ENCODE results near the gene SLX4IP. TPM values are rescaled to one million over a fixed set of nuclear protein-coding genes. Genes with fewer than 3 reads are reported as not detected.

The SLX4IP gene
- total RNA-seq, 2 experiments from 2014 or later: 7.6 to 8.5 TPM

DNA sequence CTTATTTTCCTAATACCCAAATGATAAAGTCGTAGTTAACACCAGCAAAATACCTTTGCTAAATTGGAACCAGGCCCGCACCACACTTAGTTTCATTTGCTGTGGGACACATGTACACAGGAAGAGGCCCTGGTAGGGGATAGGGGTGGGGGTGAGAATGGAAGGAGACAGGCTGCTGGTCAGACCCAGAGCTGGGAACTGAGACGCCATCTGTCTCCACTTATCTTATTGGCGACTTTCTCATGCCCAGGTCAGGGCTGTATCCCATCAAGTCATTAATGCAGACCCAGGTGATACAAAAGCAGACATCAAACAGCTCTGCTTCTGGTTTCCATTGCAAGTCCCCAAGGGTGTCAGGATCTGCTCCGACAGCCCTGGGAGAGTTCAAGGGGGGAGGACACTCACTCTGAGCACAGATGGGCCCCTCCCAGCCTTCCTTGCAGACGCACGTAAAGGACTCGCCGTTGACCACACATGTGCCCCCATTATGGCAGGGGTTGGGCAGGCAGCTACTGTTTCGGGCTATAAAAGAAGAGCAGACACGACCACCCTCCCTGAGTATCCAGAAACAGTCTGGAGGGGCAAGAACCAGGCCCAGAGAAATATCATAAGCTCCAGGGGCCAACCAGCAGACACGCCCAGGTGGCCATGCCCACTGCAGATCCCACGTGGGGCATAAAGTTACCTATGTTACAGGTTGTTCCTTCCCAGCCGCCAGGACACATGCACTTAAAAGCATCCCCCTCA is 209.5 kb downstream of the SLX4IP start:
- Mint-ChIP-seq H3K4me3 (peak overlapping the region; percentile 14), H3K27ac (no peak overlapping the region)
- ATAC-seq (ENCODE audit: low read depth): no peak

DNA sequence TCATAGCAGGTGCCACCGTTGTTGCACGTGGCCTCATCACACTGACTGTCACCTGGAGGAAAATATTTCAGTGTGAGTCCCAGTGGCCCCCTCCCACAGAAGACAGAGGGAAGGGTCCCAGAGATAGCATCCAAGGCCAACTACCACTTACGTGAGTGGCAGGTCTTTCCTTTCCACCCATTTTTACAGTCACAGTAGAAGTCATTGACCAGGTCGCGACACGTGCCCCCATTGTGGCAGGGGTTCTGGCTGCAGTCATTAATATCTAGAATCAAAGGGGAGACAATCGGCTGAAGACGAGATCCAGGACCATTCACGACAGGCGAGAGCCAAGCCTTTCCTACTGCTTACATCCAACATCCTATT is 210.1 kb downstream of the SLX4IP start:
- Mint-ChIP-seq H3K4me3 (no peak overlapping the region), H3K4me1 (peaks cover 8% of the 10 kb centered on the region), H3K36me3 (peaks cover 5% of the 10 kb centered on the region), H3K27me3 (no peaks in the 10 kb centered on the region), H3K9me3 (no peaks in the 10 kb centered on the region), H3K27ac (no peak overlapping the region)
- DNase-seq (no peak), ATAC-seq (ENCODE audit: low read depth) (no peak)
- POLR2A ChIA-PET: no interaction called here

More for the DNA sequence above, 209.5 kb downstream of the SLX4IP start:
- Mint-ChIP-seq H3K9me3 (no peaks in the 10 kb centered on the region), H3K27me3 (no peaks in the 10 kb centered on the region), H3K4me1 (peaks cover 8% of the 10 kb centered on the region), H3K36me3 (peaks cover 6% of the 10 kb centered on the region)
- DNase-seq: no peak
- POLR2A ChIA-PET: no interaction called here

DNA sequence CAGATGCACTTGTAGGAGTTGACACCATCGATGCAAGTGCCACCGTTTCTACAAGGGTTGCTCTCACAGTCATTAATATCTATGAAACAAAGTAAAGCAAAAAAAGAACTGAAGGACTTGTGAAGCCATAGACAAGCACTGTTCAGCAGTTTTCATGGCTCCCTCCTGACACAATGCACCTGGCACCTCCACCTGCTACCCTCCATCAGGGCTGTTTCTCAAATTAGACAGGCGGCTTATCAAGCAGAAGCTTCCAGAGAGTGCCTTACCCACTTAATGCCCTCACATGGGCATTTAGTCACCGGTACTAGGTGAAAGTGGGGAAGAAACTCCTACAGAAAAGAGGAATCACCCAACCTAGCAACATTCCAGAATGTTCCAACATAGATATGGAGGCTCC is 210.9 kb downstream of the SLX4IP start:
- ATAC-seq (ENCODE audit: low read depth) (no peak), DNase-seq (no peak)
- POLR2A ChIA-PET: no interaction called here
- Mint-ChIP-seq H3K9me3 (no peaks in the 10 kb centered on the region), H3K36me3 (peaks cover 4% of the 10 kb centered on the region), H3K4me1 (peaks cover 8% of the 10 kb centered on the region), H3K27ac (no peak overlapping the region), H3K27me3 (no peaks in the 10 kb centered on the region), H3K4me3 (no peak overlapping the region)

DNA sequence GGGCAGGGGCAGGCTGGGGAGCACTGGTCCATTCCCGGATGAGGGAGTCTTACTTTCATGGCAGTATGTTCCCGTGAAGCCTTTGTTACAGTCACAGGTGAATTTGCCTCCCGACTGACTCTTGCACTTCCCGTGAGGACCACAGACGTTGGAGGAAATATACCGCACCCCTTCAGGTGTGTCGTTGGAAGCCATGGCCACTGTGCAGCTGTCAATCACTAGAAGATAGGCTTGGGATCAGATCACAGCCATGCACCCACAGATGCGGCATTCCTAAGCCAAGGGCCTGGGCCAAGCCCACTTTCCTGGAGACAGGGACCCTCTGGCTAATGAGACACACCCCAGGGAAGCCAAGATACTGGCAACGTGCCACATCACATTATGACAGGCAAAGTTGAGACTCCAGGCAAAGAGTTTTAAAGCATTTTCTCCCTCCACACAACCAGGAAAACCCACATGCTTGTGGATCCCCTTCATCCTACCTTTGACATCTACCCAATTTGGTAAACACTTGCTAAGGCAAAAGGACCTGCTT is 211.8 kb downstream of the SLX4IP start:
- no peak overlapping the region for H3K27ac Mint-ChIP-seq
- ATAC-seq (ENCODE audit: low read depth) (no peak), DNase-seq (no peak)
- no peak overlapping the region for H3K4me3 Mint-ChIP-seq
- peaks cover 13% of the 10 kb centered on the region for H3K4me1 Mint-ChIP-seq
- peaks cover 3% of the 10 kb centered on the region for H3K36me3 Mint-ChIP-seq
- H3K9me3 Mint-ChIP-seq: no peaks in the 10 kb centered on the region
- POLR2A ChIA-PET: no interaction called here
- no peaks in the 10 kb centered on the region for H3K27me3 Mint-ChIP-seq

DNA sequence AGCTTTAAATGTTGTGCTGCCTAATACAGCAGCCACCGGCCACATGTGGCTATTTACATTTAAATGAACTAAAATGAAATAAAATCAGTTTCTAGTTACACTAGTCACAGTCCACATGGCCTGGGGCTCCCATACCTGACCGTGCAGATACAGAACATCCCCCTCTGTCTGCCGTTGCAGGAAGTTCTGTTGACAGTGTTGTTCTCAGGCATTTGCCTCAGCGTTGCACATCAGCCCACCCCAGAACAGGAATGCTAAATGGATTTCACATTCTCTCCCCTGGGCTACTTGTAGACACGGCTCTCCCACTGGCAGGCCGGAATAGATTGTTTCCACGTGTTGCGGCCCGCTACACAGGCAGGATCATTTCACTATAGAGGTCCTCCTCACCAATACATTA is 212.4 kb downstream of the SLX4IP start:
- Mint-ChIP-seq H3K4me1 (peaks cover 13% of the 10 kb centered on the region), H3K4me3 (no peak overlapping the region), H3K27ac (no peak overlapping the region), H3K9me3 (no peaks in the 10 kb centered on the region), H3K36me3 (peaks cover under 1% of the 10 kb centered on the region), H3K27me3 (no peaks in the 10 kb centered on the region)
- POLR2A ChIA-PET: no interaction called here
- DNase-seq (no peak), ATAC-seq (ENCODE audit: low read depth) (peak; percentile 36)

DNA sequence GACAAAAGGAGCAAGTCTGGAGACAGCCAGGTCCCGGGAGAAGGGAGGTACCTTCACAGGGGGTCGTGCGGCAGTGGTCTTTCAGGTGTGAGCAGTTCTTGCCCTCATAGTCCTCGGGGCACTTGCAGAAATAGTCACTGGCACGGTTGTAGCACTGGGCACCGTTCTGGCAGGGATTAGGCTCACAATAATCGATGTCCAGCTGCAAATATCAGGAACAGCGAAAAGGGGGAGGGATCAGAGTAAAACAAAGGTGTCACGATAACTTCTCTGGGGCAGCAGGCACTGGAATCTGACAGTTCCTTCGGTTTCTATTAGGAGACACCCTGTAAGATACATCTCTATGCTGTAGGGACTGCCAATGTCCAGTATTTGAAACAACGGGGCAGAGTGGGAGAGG is 212.8 kb downstream of the SLX4IP start:
- DNase-seq: no peak
- Mint-ChIP-seq H3K27ac (no peak overlapping the region), H3K4me3 (no peak overlapping the region), H3K4me1 (peaks cover 13% of the 10 kb centered on the region), H3K27me3 (no peaks in the 10 kb centered on the region), H3K9me3 (no peaks in the 10 kb centered on the region), H3K36me3 (no peaks in the 10 kb centered on the region)
- no peak for ATAC-seq (ENCODE audit: low read depth)
- POLR2A ChIA-PET: no interaction called here

DNA sequence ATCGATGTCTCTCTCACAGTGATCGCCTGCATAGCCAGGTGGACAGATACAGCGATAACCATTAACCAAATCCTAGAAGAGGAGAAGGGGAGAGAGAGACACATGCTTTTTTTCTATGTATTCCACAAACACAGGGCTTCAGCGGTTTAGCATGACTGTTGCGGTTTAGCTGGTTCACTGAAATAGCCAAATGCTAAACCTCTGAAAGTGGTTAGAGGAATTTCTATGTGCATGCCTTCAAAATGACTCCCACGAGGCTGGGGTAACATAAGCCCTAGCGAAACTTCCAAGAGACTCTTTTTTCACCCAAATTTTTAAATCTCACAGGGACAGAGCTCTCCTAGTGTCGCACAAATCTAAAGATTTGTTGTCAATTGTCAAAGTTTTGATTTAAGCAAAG is 213.5 kb downstream of the SLX4IP start:
- Mint-ChIP-seq H3K4me3 (no peak overlapping the region), H3K27me3 (peaks cover under 1% of the 10 kb centered on the region), H3K9me3 (no peaks in the 10 kb centered on the region), H3K27ac (no peak overlapping the region), H3K36me3 (no peaks in the 10 kb centered on the region), H3K4me1 (peaks cover 14% of the 10 kb centered on the region)
- DNase-seq (no peak), ATAC-seq (ENCODE audit: low read depth) (no peak)
- POLR2A ChIA-PET: no interaction called here

DNA sequence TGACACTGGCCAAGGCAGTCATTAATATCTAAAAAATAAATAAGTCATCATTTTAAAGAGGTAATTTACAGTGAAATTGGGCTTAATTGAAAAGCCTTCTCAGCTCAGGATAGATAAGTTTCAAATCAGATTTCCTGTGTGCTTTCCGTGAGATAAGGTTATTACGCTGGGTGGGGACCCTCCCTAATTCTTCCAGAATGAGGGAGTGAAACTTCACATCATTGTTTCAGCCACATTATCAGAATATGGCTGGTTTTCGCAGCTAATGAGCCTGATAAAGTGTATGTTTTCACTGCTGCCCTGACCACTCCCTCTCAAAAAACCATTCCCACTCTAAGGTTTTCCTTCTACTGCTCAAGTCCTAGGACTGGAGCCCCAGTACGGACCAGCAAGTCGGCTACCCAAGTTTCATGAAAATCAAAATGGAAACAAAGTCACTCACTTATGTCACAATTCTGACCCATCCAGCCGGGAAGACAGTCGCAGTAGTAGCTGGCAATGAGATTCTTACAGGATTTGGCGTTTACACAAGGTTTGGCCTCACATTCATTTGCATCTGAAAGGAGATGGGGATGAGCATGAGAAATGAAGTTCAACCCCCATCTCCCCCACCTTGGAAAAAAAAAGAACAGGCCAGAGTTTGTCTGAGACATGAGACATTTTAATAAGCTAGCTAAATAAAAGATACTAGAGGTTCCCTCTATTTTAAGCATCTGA is 214.1 kb downstream of the SLX4IP start:
- no peak for ATAC-seq (ENCODE audit: low read depth)
- no peak overlapping the region for H3K4me3 Mint-ChIP-seq
- no peaks in the 10 kb centered on the region for H3K36me3 Mint-ChIP-seq
- POLR2A ChIA-PET: no interaction called here
- H3K9me3 Mint-ChIP-seq: no peaks in the 10 kb centered on the region
- no peak overlapping the region for H3K27ac Mint-ChIP-seq
- peaks cover 17% of the 10 kb centered on the region for H3K4me1 Mint-ChIP-seq
- H3K27me3 Mint-ChIP-seq: peaks cover 6% of the 10 kb centered on the region
- DNase-seq: no peak

DNA sequence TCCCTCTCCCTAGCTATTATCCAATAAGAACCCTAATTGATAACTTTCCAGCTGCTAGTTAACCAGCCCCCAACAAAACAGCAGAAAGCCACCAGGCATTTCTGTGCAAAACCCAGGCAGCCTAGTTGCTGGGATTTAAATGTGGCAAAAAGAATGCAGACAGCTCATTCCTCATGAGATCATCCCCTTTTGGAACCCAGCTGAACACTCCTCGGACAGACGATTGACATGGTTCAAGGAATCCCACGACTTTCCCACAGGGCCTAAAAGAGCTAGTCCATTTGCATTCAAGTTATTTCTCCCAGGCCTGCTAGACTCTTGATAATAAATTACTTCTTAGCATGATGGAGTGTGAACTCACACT is 214.7 kb downstream of the SLX4IP start:
- ATAC-seq (ENCODE audit: low read depth) (no peak), DNase-seq (no peak)
- H3K4me1 Mint-ChIP-seq: peaks cover 17% of the 10 kb centered on the region
- no peaks in the 10 kb centered on the region for H3K36me3 Mint-ChIP-seq
- H3K9me3 Mint-ChIP-seq: no peaks in the 10 kb centered on the region
- H3K27me3 Mint-ChIP-seq: peaks cover 7% of the 10 kb centered on the region
- no peak overlapping the region for H3K4me3 Mint-ChIP-seq
- POLR2A ChIA-PET: no interaction called here
- H3K27ac Mint-ChIP-seq: no peak overlapping the region

DNA sequence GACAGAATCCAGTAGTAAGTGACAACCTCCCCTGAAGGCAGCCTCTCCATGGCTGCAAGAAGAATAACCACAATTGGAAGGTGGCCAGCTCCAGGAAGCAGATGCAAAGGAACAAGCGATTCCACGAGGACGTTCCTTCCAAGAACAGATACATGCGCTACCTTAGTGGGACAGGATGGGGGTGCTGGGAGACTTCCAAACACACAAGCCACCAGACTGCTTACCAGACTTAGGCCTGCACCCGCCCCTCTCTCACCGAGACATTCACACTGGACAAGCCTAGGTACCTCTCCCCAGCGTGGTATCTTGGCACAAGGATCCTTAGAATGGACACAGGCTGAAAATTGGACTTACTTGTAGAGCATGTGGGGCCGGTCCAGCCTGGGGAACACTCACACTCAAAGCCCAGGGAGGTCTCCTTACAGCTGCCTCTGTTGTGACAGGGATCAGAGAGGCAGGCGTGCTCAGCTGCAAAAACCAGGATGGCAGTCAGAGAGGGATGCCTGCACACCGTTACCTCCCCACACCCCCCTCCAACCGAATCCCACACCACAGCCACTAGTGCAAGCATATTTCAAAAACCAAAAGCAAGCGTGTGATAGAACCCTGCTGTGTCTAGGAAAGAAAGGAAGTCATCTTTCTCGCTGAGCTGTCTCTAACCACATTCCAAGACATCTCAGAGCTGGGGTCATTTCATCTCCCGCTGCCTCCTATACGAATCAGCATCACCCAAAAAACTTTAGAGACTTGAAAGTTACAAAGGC is 216.3 kb downstream of the SLX4IP start:
- no peak for DNase-seq
- Mint-ChIP-seq H3K27ac (no peak overlapping the region), H3K9me3 (no peaks in the 10 kb centered on the region), H3K4me1 (peaks cover 17% of the 10 kb centered on the region), H3K27me3 (peaks cover 12% of the 10 kb centered on the region), H3K4me3 (no peak overlapping the region), H3K36me3 (no peaks in the 10 kb centered on the region)
- POLR2A ChIA-PET: no interaction called here
- ATAC-seq (ENCODE audit: low read depth): no peak

DNA sequence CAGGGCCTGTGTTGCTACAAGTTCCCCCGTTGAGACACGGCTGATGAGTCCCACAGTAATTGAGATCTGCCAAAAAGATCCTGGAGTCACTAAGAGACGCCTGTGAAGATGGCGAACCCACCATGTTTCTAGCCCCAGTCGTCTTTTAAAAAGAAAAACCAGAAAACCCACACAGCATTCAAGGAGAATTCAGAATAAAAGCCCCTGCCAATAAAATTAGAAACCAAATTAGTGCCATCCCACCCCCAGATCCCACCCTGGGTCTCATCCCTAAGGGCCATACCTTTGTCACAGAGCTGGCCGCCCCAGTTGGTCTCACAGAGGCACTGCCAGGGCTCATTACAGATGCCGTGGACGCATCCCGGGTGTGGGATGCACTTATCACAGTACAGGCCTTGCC is 217.1 kb downstream of the SLX4IP start:
- no peaks in the 10 kb centered on the region for H3K9me3 Mint-ChIP-seq
- H3K36me3 Mint-ChIP-seq: no peaks in the 10 kb centered on the region
- POLR2A ChIA-PET: no interaction called here
- H3K27me3 Mint-ChIP-seq: peaks cover 12% of the 10 kb centered on the region
- H3K4me3 Mint-ChIP-seq: no peak overlapping the region
- DNase-seq: no peak
- no peak overlapping the region for H3K27ac Mint-ChIP-seq
- peaks cover 17% of the 10 kb centered on the region for H3K4me1 Mint-ChIP-seq
- ATAC-seq (ENCODE audit: low read depth): no peak

DNA sequence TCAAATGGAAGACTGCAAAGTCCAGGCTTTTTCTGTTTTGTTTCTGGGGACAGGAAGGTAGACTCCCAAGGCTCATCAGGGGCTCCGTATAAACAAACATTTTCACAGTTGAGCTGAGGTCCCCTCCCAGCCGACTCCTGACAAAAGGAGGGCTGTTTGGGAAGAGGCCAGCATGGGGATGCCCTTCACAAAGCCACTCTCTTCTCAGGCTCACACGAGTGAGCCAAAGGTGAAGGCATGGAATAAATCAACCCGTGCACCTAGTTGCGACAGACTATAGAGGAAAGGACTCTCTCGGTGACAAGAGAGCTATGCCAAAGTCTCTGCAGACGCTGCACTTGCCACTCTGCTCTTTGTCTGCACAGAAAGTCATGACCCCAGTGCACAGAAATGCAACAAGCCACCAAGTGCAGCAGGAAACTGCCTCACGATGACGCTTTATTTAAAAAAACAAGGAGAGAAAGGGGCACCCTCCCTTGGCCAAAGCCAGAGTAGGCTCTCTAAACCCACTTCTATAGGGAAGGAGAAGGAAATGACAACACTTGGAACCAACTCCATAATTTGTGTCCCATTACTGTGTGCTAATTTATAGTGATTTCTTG is 217.7 kb downstream of the SLX4IP start:
- POLR2A ChIA-PET: no interaction called here
- no peak overlapping the region for H3K4me3 Mint-ChIP-seq
- no peaks in the 10 kb centered on the region for H3K36me3 Mint-ChIP-seq
- ATAC-seq (ENCODE audit: low read depth) (no peak), DNase-seq (no peak)
- no peak overlapping the region for H3K27ac Mint-ChIP-seq
- H3K4me1 Mint-ChIP-seq: peaks cover 15% of the 10 kb centered on the region
- H3K9me3 Mint-ChIP-seq: no peaks in the 10 kb centered on the region
- H3K27me3 Mint-ChIP-seq: peaks cover 12% of the 10 kb centered on the region

DNA sequence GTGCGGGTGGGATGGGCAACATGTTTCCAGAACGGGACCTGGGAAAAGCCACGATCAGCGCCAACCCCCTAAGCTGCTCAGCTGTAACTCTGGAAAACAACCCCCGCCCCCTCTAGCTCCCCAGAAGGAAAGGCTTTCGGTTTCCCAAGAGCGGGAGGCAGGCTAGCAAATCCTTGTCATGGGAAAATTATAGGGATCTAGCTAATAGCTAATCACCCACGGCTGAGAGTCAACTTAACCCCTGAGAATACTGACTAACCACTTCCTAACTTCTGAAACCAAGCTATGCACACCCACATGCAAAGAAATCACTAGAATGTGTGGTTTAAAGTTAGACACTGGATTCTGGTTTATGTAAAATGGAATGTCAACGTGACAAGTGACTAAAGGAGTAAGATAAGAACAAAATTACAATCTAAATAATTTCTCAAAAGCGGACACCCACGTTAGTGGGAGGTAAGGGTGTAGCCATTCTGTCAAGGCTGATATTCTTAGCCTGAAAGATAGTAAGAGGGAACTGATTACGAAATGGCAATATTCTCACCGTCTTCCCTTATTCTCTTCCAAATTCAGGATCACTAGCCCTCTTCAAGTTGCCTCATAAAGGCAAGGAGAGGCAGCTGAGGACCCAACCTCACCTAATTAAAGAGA is 218.6 kb downstream of the SLX4IP start:
- Mint-ChIP-seq H3K27me3 (peaks cover 12% of the 10 kb centered on the region), H3K9me3 (no peaks in the 10 kb centered on the region), H3K27ac (no peak overlapping the region)

More for the DNA sequence above, 218.6 kb downstream of the SLX4IP start:
- Mint-ChIP-seq H3K4me1 (peaks cover 15% of the 10 kb centered on the region), H3K4me3 (no peak overlapping the region), H3K36me3 (no peaks in the 10 kb centered on the region)
- ATAC-seq (ENCODE audit: low read depth): no peak
- DNase-seq: no peak
- POLR2A ChIA-PET: no interaction called here

Data from activated naive CD8-positive, alpha-beta T cell treated with anti-CD3 and anti-CD28 coated beads, Interleukin-2, amount 10 ng/mL, durations not matched to agents 7 days and 5 days (primary cell).